Hematopoietic multipotent progenitor cell treated with erythropoietin and hydrocortisone succinate and interleukin-3 and kit ligand, for 4 days (in vitro differentiated cells): Measurements from ENCODE around the gene KCNA4.
A peak's percentile ranks its signal among the peaks of the same experiment; 100 is the strongest.
"Not testable (repeated sequence)": the region's sequence is repeated elsewhere in the genome, so short reads cannot be mapped to it uniquely, and the experiment has no call there.

Source experiments
- DNase-seq: peaks from one replicate; pipeline ENCODE4 v3.0.0-alpha.2; 2015

The KCNA4 gene

GRCh38 chr11:29996016-29996415, 20.8 kb downstream of the KCNA4 start:
- DNase-seq = no peak

DNA sequence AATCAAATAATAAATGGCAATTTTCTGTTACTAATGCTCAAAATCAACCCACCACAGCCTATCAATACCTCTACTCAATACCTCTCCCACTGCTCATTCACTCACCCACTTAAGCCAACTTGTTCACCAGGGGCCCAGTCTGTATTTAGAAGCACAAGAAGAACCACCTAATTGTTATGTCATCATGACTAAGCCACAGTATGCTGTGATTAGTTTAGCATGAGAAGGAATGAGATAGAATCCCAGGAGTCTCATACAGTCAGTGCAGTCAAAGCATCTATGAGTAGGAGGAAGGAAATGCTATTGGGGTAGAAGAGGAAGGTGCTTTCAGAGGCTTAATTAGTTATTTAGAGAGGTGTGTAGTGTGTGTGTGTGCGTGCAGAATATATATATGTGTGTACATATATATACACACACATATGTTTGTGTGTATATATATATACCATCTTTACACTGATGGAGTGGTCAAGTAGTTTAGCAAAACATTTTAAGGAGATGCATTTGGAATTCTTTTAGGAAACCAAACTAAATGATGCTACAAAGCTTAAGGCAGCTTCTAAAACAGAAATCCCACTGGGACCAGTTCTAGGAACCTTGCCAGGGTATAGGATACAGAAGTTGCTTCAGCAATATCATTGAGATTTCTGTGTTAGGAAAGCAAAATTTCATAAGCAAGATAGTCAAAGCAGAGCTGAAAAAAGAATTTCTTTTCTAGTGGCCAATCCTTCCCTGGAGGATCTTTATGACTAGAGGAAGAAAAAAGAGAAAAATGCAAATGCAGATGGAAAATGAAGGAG, 27.5 kb downstream of the KCNA4 start:
- no peak for DNase-seq

GRCh38 chr11:29985248-29985647, 31.6 kb downstream of the KCNA4 start:
- DNase-seq = no peak

- no peak for DNase-seq
Measured at GRCh38 chr11:29984544-29984943, 32.3 kb downstream of the KCNA4 start.

DNA sequence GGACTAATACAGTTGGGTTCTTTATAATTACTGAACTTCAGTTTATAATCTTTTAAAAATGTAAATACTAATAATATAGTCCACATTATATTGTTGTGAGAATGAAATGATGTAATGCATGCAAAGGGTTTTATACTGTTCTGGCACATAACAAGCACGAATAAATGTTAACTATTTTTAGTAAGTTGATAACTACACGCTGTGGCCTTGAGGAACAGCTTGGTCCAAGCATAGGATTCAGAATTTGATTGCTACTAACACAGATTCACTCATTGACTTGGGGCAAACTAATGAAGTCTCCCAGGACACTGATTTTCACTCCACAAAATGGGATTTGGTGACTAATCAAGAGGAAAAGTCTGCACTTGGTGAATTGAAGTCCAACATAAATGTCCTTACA, 38.3 kb downstream of the KCNA4 start:
- DNase-seq = no peak

- not testable (repeated sequence) for DNase-seq
Measured at GRCh38 chr11:29975580-29975979, 41.2 kb downstream of the KCNA4 start.

DNA sequence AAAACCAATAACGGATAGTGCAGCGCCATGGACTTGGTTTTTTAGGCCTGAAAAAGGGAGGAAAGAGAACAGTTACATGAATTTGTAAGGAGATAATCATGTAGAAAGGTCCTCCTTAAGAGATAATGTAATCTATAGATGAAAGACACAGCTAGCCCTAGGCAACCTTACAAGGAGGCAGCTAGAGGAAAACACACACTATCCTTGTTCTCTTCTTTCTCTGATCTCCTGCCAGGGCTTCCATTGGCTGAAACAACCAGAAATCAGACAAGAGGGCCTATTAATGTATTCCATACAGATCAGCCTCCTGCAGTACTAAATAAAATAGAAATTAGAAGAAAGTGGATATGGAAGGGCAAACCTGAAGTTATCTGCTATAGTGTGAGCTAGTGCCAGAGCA, 53.0 kb downstream of the KCNA4 start:
- no peak for DNase-seq

- no peak for DNase-seq
Measured at GRCh38 chr11:29963036-29963435, 53.8 kb downstream of the KCNA4 start.

GRCh38 chr11:29962243-29962642, 54.6 kb downstream of the KCNA4 start:
- peak; percentile 15 for DNase-seq
